HCT116 (cell line): ENCODE measurements around the gene STARD7. TPM values are rescaled to one million over a fixed set of nuclear protein-coding genes. Genes with fewer than 3 reads are reported as not detected.

ENCODE experiments used
- ATAC-seq: fragments of 200-7000 bp; cut with Tn5 transposase; 2 replicates; pipeline ENCODE4 v1.9.1; 2020; ENCODE audit warnings: mild to moderate bottlenecking, moderate library complexity
- BruUV-seq: library from RNA; stranded (reverse); fragments of 400-500 nt; replicated peaks from 2 replicates; lab custom pipeline; 2021; lab: Mats Ljungman, UMichigan
- CTCF ChIA-PET: fragments of 300-600 bp; sonication (Branson Sonifier 250); formaldehyde crosslinking; loops from one replicate; lab custom pipeline; 2021; ENCODE audit warnings: antibody characterized with exemption; lab: Charles Lee
- POLR2A ChIA-PET: fragments of 300-600, 350-600 bp; sonication (Branson Sonifier 250); formaldehyde crosslinking; loops from one replicate; lab custom pipeline; 2021; ENCODE audit warnings: antibody characterized with exemption; lab: Charles Lee
- RAD21 ChIA-PET, 2 experiments: fragments of 300-600 bp; sonication (Branson Sonifier 250); formaldehyde crosslinking; loops; one replicate each; lab custom pipeline; 2023; ENCODE audit warnings: low total read pairs in 2 of 2; ENCODE audit not compliant: uncharacterized antibody in 2 of 2, unreplicated experiment in 2 of 2, low non-redundant PET in 1 of 2; lab: Charles Lee
- DNase-seq: peaks from one replicate; pipeline ENCODE4 v3.0.0-alpha.2; 2010; ENCODE audit warnings: low read depth, low spot score
- H2AFZ ChIP-seq: fragments of 200-600 bp; shearing (Covaris generic), sonication (generic); 2 replicates; pipeline ENCODE4 v1.6.1; 2017; ENCODE audit warnings: low read depth, mixed run types, mixed read lengths, antibody characterized with exemption, low read length; ENCODE audit not compliant: poor library complexity, severe bottlenecking
- H3K27ac ChIP-seq: 2 replicates; pipeline ENCODE4 v1.5.1; 2012; ENCODE audit warnings: low read depth, low read length
- H3K27me3 ChIP-seq: fragments of 200-600 bp; sonication (generic); 2 replicates; pipeline ENCODE4 v1.6.1; 2016; ENCODE audit warnings: mixed run types, low read length, mixed read lengths; ENCODE audit not compliant: insufficient read depth
- H3K36me3 ChIP-seq, 2 experiments: fragments of 200-500 bp in 1 of 2; fragments of 200-600 bp in 1 of 2; sonication (Bioruptor generic) in 1 of 2; sonication (generic) in 1 of 2; 2 replicates each; pipeline versions ENCODE4 v1.5.1 to v1.6.1; 2014 to 2016; ENCODE audit warnings: low read length in 2 of 2, inconsistent platforms in 1 of 2, mixed read lengths in 1 of 2, mixed run types in 1 of 2; ENCODE audit not compliant: insufficient read depth in 2 of 2, control insufficient read depth in 1 of 2
- H3K4me1 ChIP-seq, 2 experiments: fragments of 200-600 bp in 1 of 2; sonication (generic) in 1 of 2; 2 replicates each; pipeline versions ENCODE4 v1.5.1 to v1.6.1; 2012 to 2017; ENCODE audit warnings: low read length in 2 of 2, inconsistent platforms in 1 of 2, mild to moderate bottlenecking in 1 of 2, mixed read lengths in 1 of 2, mixed run types in 1 of 2, moderate library complexity in 1 of 2; ENCODE audit not compliant: insufficient read depth in 2 of 2, control insufficient read depth in 1 of 2
- H3K4me2 ChIP-seq: fragments of 200-600 bp; sonication (generic); 2 replicates; pipeline ENCODE4 v1.6.1; 2017; ENCODE audit warnings: mixed run types, low read length, mixed read lengths
- H3K4me3 ChIP-seq, 2 experiments: fragments of 200-600 bp in 1 of 2; sonication (generic) in 1 of 2; replicated peaks in 1 of 2; 2 replicates each; pipeline ENCODE4 v1.5.1; 2011 to 2016; ENCODE audit warnings: low read length in 2 of 2, control low read depth in 1 of 2, low read depth in 1 of 2, mild to moderate bottlenecking in 1 of 2, mixed read lengths in 1 of 2, mixed run types in 1 of 2
- H3K79me2 ChIP-seq: fragments of 200-600 bp; sonication (generic); 2 replicates; pipeline ENCODE4 v1.6.1; 2017; ENCODE audit warnings: mild to moderate bottlenecking, mixed run types, low read length, moderate library complexity, mixed read lengths; ENCODE audit not compliant: insufficient read depth
- H3K9ac ChIP-seq: fragments of 200-600 bp; sonication (generic); 2 replicates; pipeline ENCODE4 v1.6.1; 2016; ENCODE audit warnings: low read length, mixed read lengths
- H3K9me2 ChIP-seq: fragments of 200-600 bp; sonication (generic), shearing (Covaris generic); 2 replicates; pipeline ENCODE4 v1.6.1; 2017; ENCODE audit warnings: mixed run types, mild to moderate bottlenecking, moderate library complexity; ENCODE audit not compliant: insufficient read depth
- H3K9me3 ChIP-seq, 2 experiments: fragments of 200-500 bp in 1 of 2; fragments of 200-600 bp in 1 of 2; sonication (Bioruptor generic) in 1 of 2; sonication (generic) in 1 of 2; 2 replicates each; pipeline ENCODE4 v1.6.1; 2014 to 2017; ENCODE audit warnings: low read length in 2 of 2, mixed read lengths in 2 of 2, inconsistent platforms in 1 of 2, low read depth in 1 of 2, mild to moderate bottlenecking in 1 of 2, mixed run types in 1 of 2, moderate library complexity in 1 of 2; ENCODE audit not compliant: control insufficient read depth in 1 of 2, insufficient read depth in 1 of 2
- H4K20me1 ChIP-seq: fragments of 200-600 bp; sonication (generic), shearing (Covaris generic); 2 replicates; pipeline ENCODE4 v1.6.1; 2017; ENCODE audit warnings: mixed run types, mild to moderate bottlenecking, moderate library complexity; ENCODE audit not compliant: insufficient read depth
- ATF3 ChIP-seq: IDR thresholded peaks from 2 replicates; pipeline ENCODE4 v1.6.1; 2012
- CBX3 ChIP-seq: IDR thresholded peaks from 2 replicates; pipeline ENCODE4 v1.6.1; 2012; ENCODE audit warnings: low read depth
- CEBPB ChIP-seq: IDR thresholded peaks from 2 replicates; pipeline ENCODE4 v1.6.1; 2012; ENCODE audit warnings: low read depth
- EGR1 ChIP-seq: IDR thresholded peaks from 2 replicates; pipeline ENCODE4 v1.6.1; 2012; ENCODE audit warnings: low read depth
- EZH2phosphoT487 ChIP-seq: fragments of 200-600 bp; IDR thresholded peaks from 2 replicates; pipeline ENCODE4 v1.6.1; 2018; ENCODE audit warnings: antibody characterized with exemption, borderline replicate concordance
- FOSL1 ChIP-seq: IDR thresholded peaks from 2 replicates; pipeline ENCODE4 v1.6.1; 2012; ENCODE audit warnings: low read depth
- POLR2A ChIP-seq: IDR thresholded peaks from 2 replicates; pipeline ENCODE4 v1.7.0; 2011; ENCODE audit warnings: borderline replicate concordance; ENCODE audit not compliant: insufficient read depth, insufficient read length; ENCODE audit errors: extremely low read depth
- POLR2AphosphoS5 ChIP-seq: IDR thresholded peaks from 2 replicates; pipeline ENCODE4 v1.6.1; 2011; ENCODE audit warnings: mild to moderate bottlenecking, low read depth, low read length, moderate library complexity
- SIN3A ChIP-seq: IDR thresholded peaks from 2 replicates; pipeline ENCODE4 v1.6.1; 2012; ENCODE audit warnings: low read depth
- SRF ChIP-seq: IDR thresholded peaks from 2 replicates; pipeline ENCODE4 v1.6.1; 2012; ENCODE audit warnings: low read depth
- ZFX ChIP-seq: fragments of 450-650 bp; IDR thresholded peaks from 2 replicates; pipeline ENCODE4 v1.6.1; 2017
- ZNF274 ChIP-seq: fragments of 200-500 bp; sonication (Bioruptor generic); IDR thresholded peaks from 2 replicates; pipeline ENCODE4 v1.6.1; 2014; ENCODE audit warnings: mild to moderate bottlenecking, low read depth, low read length, inconsistent platforms
- intact Hi-C: fragments of 100-400 bp; cut with micrococcal nuclease; formaldehyde crosslinking; loops from 2 replicates; pipeline ENCODE4 v1.10.0; 2022
- total RNA-seq: library from RNA; stranded (reverse); gene quantifications from one replicate; pipeline ENCODE4 v1.2.1, GENCODE V29; 2021; ENCODE audit not compliant: unreplicated experiment
- TF ChIP-seq, protein P1 (sequence below): IDR thresholded peaks from 2 replicates; pipeline ENCODE4 v1.6.1; 2012

The STARD7 gene
- total RNA-seq, 1 experiment from 2014 or later: 160 TPM

- Histone ChIP-seq H3K9me2 (no peaks in the 10 kb centered on the region), H3K27me3 (no peaks in the 10 kb centered on the region), H3K79me2 (peaks cover 21% of the 10 kb centered on the region), H3K4me2 (peak overlapping the region; percentile 97), H3K9me3 (no peaks in the 10 kb centered on the region), H4K20me1 (no peaks in the 10 kb centered on the region), H2AFZ (no peak overlapping the region), H3K4me3 (peak overlapping the region; percentile 80 to 93; a peak in 3 of 4 replicates), H3K36me3 (peaks cover 4 to 15% of the 10 kb centered on the region in 2 experiments; a peak in 2 of 4 replicates), H3K4me1 (peaks cover 20 to 51% of the 10 kb centered on the region in 2 experiments), H3K9ac (peak overlapping the region; percentile 98), H3K27ac (no peak overlapping the region; the same call in 1 of the 2 replicates)
- POLR2A ChIA-PET: no interaction called here
- TF ChIP-seq SRF (no peak), ATF3 (no peak), CBX3 (no peak), FOSL1 (no peak)
- DNase-seq: no peak
- RAD21 ChIA-PET: no interaction called here
- BruUV-seq: TSS peak; percentile 80
- intact Hi-C loops: no loop called here
- CTCF ChIA-PET: no interaction called here
- no peak for ATAC-seq
Observed at GRCh38 chr2:96145848-96146152, 62.8 kb downstream of the STARD7 start.

DNA sequence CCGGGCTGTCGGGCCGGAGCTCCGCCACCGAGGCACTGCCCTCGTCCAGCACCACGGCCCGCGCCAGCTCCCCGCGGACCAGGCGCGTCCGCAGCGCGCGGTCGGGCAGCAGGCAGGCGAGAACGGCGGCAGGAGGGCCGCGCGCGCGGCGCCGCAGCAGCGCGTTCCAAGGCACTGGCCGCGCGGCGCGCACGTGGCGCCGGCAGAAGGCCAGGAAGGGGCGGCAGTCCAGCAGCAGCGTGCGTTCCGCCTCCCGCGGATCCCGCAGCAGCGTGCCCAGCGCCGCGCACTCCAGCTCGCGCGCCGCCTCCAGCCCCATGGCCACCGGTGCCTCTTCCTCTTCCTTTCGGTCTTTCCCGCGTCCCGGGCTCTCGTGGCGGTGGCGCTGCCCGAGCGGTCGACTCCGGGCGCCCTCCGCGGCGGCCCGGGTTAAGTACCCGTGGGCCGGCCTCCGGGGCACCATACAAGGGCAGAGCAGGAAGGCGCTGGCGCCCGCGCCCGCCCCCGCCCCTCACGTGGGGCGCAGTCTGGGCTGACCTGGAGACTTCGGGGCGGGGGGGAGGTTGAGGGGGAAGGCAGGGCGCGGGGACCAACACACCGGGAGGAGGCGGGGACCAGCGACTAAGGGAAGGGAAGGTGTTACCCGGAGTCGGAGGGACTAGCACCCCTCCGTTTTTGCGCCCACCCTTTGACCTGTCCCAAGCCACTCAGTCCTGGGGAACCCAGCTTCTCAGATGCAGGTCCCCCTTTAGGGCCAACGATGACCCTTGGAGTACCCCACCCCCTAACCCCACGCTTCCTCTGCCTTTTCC lies 63.4 kb downstream of the STARD7 start, which contains the start of gene DUSP2:
TSS of gene DUSP2 (minus strand) at position 405 of the 812 bp plus-strand sequence. CDS start at position 319, 86 bp downstream.
- ChIA-PET POLR2A (no interaction called here), RAD21 (interaction anchor here in 1 of 2 experiments (0.9 kb wide), 1 partner anchor 29 kb away, joined by 3 read pairs; no protein-coding TSS in a partner anchor), CTCF (no interaction called here)
- H3K4me1 ChIP-seq: peaks cover 20 to 51% of the 10 kb centered on the region in 2 experiments
- H3K27me3 ChIP-seq: no peaks in the 10 kb centered on the region
- H3K9me2 ChIP-seq: no peaks in the 10 kb centered on the region
- H4K20me1 ChIP-seq: no peaks in the 10 kb centered on the region
- peaks cover 21% of the 10 kb centered on the region for H3K79me2 ChIP-seq
- H3K36me3 ChIP-seq: peaks cover 4 to 15% of the 10 kb centered on the region in 2 experiments; a peak in 2 of 4 replicates
- peak; percentile 57 for DNase-seq
- no TSS peak for BruUV-seq
- ATAC-seq: peak; percentile 81
- H3K4me2 ChIP-seq: peak within 1 kb of the TSS; percentile 97
- H3K9ac ChIP-seq: peak within 1 kb of the TSS; percentile 98
- no peak within 1 kb of the TSS for H2AFZ ChIP-seq
- no peak for TF ChIP-seq FOSL1
- TF ChIP-seq ZFX: peak; percentile 93
- TF ChIP-seq SRF: peak; percentile 97; the same call in 1 of the 2 replicates
- TF ChIP-seq, protein P1, sequence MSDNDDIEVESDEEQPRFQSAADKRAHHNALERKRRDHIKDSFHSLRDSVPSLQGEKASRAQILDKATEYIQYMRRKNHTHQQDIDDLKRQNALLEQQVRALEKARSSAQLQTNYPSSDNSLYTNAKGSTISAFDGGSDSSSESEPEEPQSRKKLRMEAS: peak; percentile 95
- TF ChIP-seq ZNF274: no peak
- TF ChIP-seq SIN3A: peak; percentile 81; the same call in 1 of the 2 replicates
- TF ChIP-seq EZH2phosphoT487: no peak
- TF ChIP-seq EGR1: peak; percentile 93
- TF ChIP-seq POLR2A: peak; percentile 98
- no peak for TF ChIP-seq ATF3
- no peak for TF ChIP-seq CEBPB
- peak; percentile 97 for TF ChIP-seq POLR2AphosphoS5
- intact Hi-C loops: no loop called here
- H3K4me3 ChIP-seq: peak within 1 kb of the TSS; percentile 80 to 93
- no peaks in the 10 kb centered on the region for H3K9me3 ChIP-seq
- H3K27ac ChIP-seq: peak within 1 kb of the TSS; percentile 92
